Inferior parietal cortex (tissue), 1 donor: ENCODE measurements around the gene SRPRA.
"Not testable (repeated sequence)": the region's sequence is repeated elsewhere in the genome, so short reads cannot be mapped to it uniquely, and the experiment has no call there.

ENCODE experiments used
- DNase-seq: peaks from one replicate; pipeline ENCODE4 v3.0.0-alpha.2; 2016; ENCODE audit errors: extremely low spot score

SRPRA gene

GRCh38 chr11:126268708-126269579, at the start of gene SRPRA, which contains the start of gene FOXRED1:
Gene SRPRA, minus strand, starts transcription at chr11:126268895. Its CDS starts 91 bp downstream, at chr11:126268804.
Gene FOXRED1, plus strand, starts transcription at chr11:126269154. Its CDS starts 53 bp downstream, at chr11:126269207.
- DNase-seq, result peak; percentile 99

GRCh38 chr11:126317756-126318573, 49.3 kb upstream of the SRPRA start:
- DNase-seq, result peak; percentile 15

- DNase-seq, result no peak
These were observed 48.7 kb upstream of the SRPRA start for GRCh38 chr11:126317432-126317755.

GRCh38 chr11:126313826-126314225, 45.1 kb upstream of the SRPRA start:
- DNase-seq, result no peak

- no peak for DNase-seq
These were observed 44.3 kb upstream of the SRPRA start for GRCh38 chr11:126312961-126313360.

- DNase-seq, result no peak
These were observed 43.0 kb upstream of the SRPRA start for GRCh38 chr11:126311401-126312291.

- DNase-seq, result no peak
These were observed 42.3 kb upstream of the SRPRA start for GRCh38 chr11:126310992-126311310.

- DNase-seq, result peak; percentile 87
These were observed 41.7 kb upstream of the SRPRA start for GRCh38 chr11:126310200-126310991.

- DNase-seq, result not testable (repeated sequence)
These were observed 40.1 kb upstream of the SRPRA start for GRCh38 chr11:126308771-126309170.

GRCh38 chr11:126308271-126308671, 39.6 kb upstream of the SRPRA start:
- peak; percentile 58 for DNase-seq

- DNase-seq, result peak; percentile 57
These were observed 39.0 kb upstream of the SRPRA start for GRCh38 chr11:126307706-126308105.

- no peak for DNase-seq
These were observed 37.0 kb upstream of the SRPRA start for GRCh38 chr11:126305699-126306098.

GRCh38 chr11:126304457-126305075, 35.9 kb upstream of the SRPRA start:
- DNase-seq, result no peak

- DNase-seq, result peak; percentile 88
These were observed 35.1 kb upstream of the SRPRA start, which contains the start of gene DCPS for GRCh38 chr11:126303623-126304456. Gene DCPS, plus strand, starts transcription at chr11:126304060. Its CDS starts 21 bp downstream, at chr11:126304081.

- no peak for DNase-seq
These were observed 28.3 kb upstream of the SRPRA start for GRCh38 chr11:126297004-126297403.

- DNase-seq, result no peak
These were observed 25.0 kb upstream of the SRPRA start for GRCh38 chr11:126293726-126294125.

GRCh38 chr11:126290887-126291286, 22.2 kb upstream of the SRPRA start:
- no peak for DNase-seq

GRCh38 chr11:126288237-126288636, 19.5 kb upstream of the SRPRA start:
- no peak for DNase-seq

GRCh38 chr11:126284829-126285228, 16.1 kb upstream of the SRPRA start:
- peak; percentile 75 for DNase-seq
